HL-60/S4 treated with phorbol 12-myristate 13-acetate at 8.2 ng/mL for 4 days and 3 days (cell line): ENCODE measurements around the gene GAS7.
"Not testable (repeated sequence)": the region's sequence is repeated elsewhere in the genome, so short reads cannot be mapped to it uniquely, and the experiment has no call there.

Experiments
- in situ Hi-C: fragments of 300-500 bp; cut with MboI; formaldehyde crosslinking; loops from 2 replicates; pipeline ENCODE4 v1.15.0; 2022; ENCODE audit warnings: low sequenced_read_pairs

GAS7 gene

GRCh38 chr17:10077561-10078299, 120.7 kb downstream of the GAS7 start:
- in situ Hi-C loops = no loop called here

GRCh38 chr17:10075919-10076318, 122.5 kb downstream of the GAS7 start:
- in situ Hi-C loops = no loop called here

GRCh38 chr17:10073941-10074340, 124.5 kb downstream of the GAS7 start:
- in situ Hi-C loops = no loop called here

GRCh38 chr17:10072556-10073425, 125.6 kb downstream of the GAS7 start:
- in situ Hi-C loops = no loop called here

- in situ Hi-C loops = no loop called here
Observed at GRCh38 chr17:10072086-10072485, 126.3 kb downstream of the GAS7 start.

GRCh38 chr17:10071141-10071540, 127.3 kb downstream of the GAS7 start:
- in situ Hi-C loops = no loop called here

- in situ Hi-C loops = no loop called here
Observed at GRCh38 chr17:10070690-10071089, 127.7 kb downstream of the GAS7 start.

GRCh38 chr17:10069301-10069700, 129.1 kb downstream of the GAS7 start:
- in situ Hi-C loops = no loop called here

- in situ Hi-C loops = no loop called here
Observed at GRCh38 chr17:10067446-10068143, 130.8 kb downstream of the GAS7 start.

GRCh38 chr17:10064536-10064935, 133.9 kb downstream of the GAS7 start:
- in situ Hi-C loops = no loop called here

- in situ Hi-C loops = no loop called here
Observed at GRCh38 chr17:10063730-10064241, 134.6 kb downstream of the GAS7 start.

GRCh38 chr17:10062691-10063385, 135.6 kb downstream of the GAS7 start:
- in situ Hi-C loops = no loop called here

- in situ Hi-C loops = no loop called here
Observed at GRCh38 chr17:10061111-10061845, 137.1 kb downstream of the GAS7 start.

- in situ Hi-C loops = no loop called here
Observed at GRCh38 chr17:10060526-10060925, 137.9 kb downstream of the GAS7 start.

- in situ Hi-C loops = no loop called here
Observed at GRCh38 chr17:10059684-10060211, 138.7 kb downstream of the GAS7 start.

- in situ Hi-C loops = no loop called here
Observed at GRCh38 chr17:10058921-10059683, 139.3 kb downstream of the GAS7 start.

- in situ Hi-C loops = not testable (repeated sequence)
Observed at GRCh38 chr17:10057466-10057865, 140.9 kb downstream of the GAS7 start.

GRCh38 chr17:10055262-10055975, 143.0 kb downstream of the GAS7 start:
- in situ Hi-C loops = no loop called here
